Measurements from ENCODE around the gene ZNF629.

DNA sequence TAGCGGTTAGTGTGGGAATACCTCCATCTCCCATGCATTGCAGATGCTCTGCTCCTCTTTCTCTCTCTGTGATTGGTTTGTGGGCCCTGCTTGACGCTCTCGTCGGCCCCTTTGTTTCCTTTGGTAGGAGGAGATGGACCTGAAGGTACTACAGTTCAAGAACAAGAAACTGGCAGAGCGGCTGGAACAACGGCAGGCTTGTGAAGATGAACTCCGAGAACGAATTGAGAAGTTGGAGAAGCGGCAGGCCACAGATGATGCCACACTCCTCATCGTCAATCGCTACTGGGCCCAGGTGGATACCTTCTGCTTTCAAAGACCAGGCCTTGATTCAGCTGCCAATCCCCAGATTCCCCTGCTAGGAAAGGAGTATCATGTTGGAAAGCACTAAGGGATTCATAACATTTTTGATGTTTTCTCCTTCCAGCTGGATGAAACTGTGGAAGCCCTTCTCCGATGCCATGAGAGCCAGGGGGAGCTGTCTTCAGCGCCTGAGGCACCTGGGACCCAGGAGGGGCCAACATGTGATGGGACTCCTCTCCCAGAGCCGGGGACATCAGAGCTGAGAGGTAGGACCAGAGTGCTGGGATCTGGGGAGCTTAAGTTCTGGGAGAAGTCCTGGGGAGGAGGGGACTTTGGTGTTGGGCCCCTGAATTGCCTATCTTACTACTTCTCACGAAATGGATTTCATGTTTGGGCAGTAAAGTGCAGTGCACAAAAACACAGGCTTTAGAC lies 23.8 kb downstream of the ZNF629 start:
- TF ChIP-seq, protein P1, sequence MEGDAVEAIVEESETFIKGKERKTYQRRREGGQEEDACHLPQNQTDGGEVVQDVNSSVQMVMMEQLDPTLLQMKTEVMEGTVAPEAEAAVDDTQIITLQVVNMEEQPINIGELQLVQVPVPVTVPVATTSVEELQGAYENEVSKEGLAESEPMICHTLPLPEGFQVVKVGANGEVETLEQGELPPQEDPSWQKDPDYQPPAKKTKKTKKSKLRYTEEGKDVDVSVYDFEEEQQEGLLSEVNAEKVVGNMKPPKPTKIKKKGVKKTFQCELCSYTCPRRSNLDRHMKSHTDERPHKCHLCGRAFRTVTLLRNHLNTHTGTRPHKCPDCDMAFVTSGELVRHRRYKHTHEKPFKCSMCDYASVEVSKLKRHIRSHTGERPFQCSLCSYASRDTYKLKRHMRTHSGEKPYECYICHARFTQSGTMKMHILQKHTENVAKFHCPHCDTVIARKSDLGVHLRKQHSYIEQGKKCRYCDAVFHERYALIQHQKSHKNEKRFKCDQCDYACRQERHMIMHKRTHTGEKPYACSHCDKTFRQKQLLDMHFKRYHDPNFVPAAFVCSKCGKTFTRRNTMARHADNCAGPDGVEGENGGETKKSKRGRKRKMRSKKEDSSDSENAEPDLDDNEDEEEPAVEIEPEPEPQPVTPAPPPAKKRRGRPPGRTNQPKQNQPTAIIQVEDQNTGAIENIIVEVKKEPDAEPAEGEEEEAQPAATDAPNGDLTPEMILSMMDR (IDR thresholded peaks at IDR 0.05; ENCODE audit: poor library complexity, severe bottlenecking): no peak
- no peak for TF ChIP-seq EP300 (conservative IDR thresholded peaks at IDR 0.05; ENCODE audit: poor library complexity, severe bottlenecking)
